HCT116 (cell line): ENCODE results near the gene CIT. TPM values are rescaled to one million over a fixed set of nuclear protein-coding genes. Genes with fewer than 3 reads are reported as not detected.

Source experiments
- ATAC-seq: fragments of 200-7000 bp; cut with Tn5 transposase; 2 replicates; pipeline ENCODE4 v1.9.1; 2020; ENCODE audit warnings: mild to moderate bottlenecking, moderate library complexity
- BruUV-seq: library from RNA; stranded (reverse); fragments of 400-500 nt; replicated peaks from 2 replicates; lab custom pipeline; 2021; lab: Mats Ljungman, UMichigan
- CTCF ChIA-PET: fragments of 300-600 bp; sonication (Branson Sonifier 250); formaldehyde crosslinking; loops from one replicate; lab custom pipeline; 2021; ENCODE audit warnings: antibody characterized with exemption; lab: Charles Lee
- POLR2A ChIA-PET: fragments of 300-600, 350-600 bp; sonication (Branson Sonifier 250); formaldehyde crosslinking; loops from one replicate; lab custom pipeline; 2021; ENCODE audit warnings: antibody characterized with exemption; lab: Charles Lee
- RAD21 ChIA-PET, 2 experiments: fragments of 300-600 bp; sonication (Branson Sonifier 250); formaldehyde crosslinking; loops; one replicate each; lab custom pipeline; 2023; ENCODE audit warnings: low total read pairs in 2 of 2; ENCODE audit not compliant: uncharacterized antibody in 2 of 2, unreplicated experiment in 2 of 2, low non-redundant PET in 1 of 2; lab: Charles Lee
- DNase-seq: peaks from one replicate; pipeline ENCODE4 v3.0.0-alpha.2; 2010; ENCODE audit warnings: low read depth, low spot score
- H2AFZ ChIP-seq: fragments of 200-600 bp; shearing (Covaris generic), sonication (generic); 2 replicates; pipeline ENCODE4 v1.6.1; 2017; ENCODE audit warnings: low read depth, mixed run types, mixed read lengths, antibody characterized with exemption, low read length; ENCODE audit not compliant: poor library complexity, severe bottlenecking
- H3K27ac ChIP-seq: 2 replicates; pipeline ENCODE4 v1.5.1; 2012; ENCODE audit warnings: low read depth, low read length
- H3K27me3 ChIP-seq: fragments of 200-600 bp; sonication (generic); 2 replicates; pipeline ENCODE4 v1.6.1; 2016; ENCODE audit warnings: mixed run types, low read length, mixed read lengths; ENCODE audit not compliant: insufficient read depth
- H3K36me3 ChIP-seq, 2 experiments: fragments of 200-500 bp in 1 of 2; fragments of 200-600 bp in 1 of 2; sonication (Bioruptor generic) in 1 of 2; sonication (generic) in 1 of 2; 2 replicates each; pipeline versions ENCODE4 v1.5.1 to v1.6.1; 2014 to 2016; ENCODE audit warnings: low read length in 2 of 2, inconsistent platforms in 1 of 2, mixed read lengths in 1 of 2, mixed run types in 1 of 2; ENCODE audit not compliant: insufficient read depth in 2 of 2, control insufficient read depth in 1 of 2
- H3K4me1 ChIP-seq, 2 experiments: fragments of 200-600 bp in 1 of 2; sonication (generic) in 1 of 2; 2 replicates each; pipeline versions ENCODE4 v1.5.1 to v1.6.1; 2012 to 2017; ENCODE audit warnings: low read length in 2 of 2, inconsistent platforms in 1 of 2, mild to moderate bottlenecking in 1 of 2, mixed read lengths in 1 of 2, mixed run types in 1 of 2, moderate library complexity in 1 of 2; ENCODE audit not compliant: insufficient read depth in 2 of 2, control insufficient read depth in 1 of 2
- H3K4me2 ChIP-seq: fragments of 200-600 bp; sonication (generic); 2 replicates; pipeline ENCODE4 v1.6.1; 2017; ENCODE audit warnings: mixed run types, low read length, mixed read lengths
- H3K4me3 ChIP-seq, 2 experiments: fragments of 200-600 bp in 1 of 2; sonication (generic) in 1 of 2; replicated peaks in 1 of 2; 2 replicates each; pipeline ENCODE4 v1.5.1; 2011 to 2016; ENCODE audit warnings: low read length in 2 of 2, control low read depth in 1 of 2, low read depth in 1 of 2, mild to moderate bottlenecking in 1 of 2, mixed read lengths in 1 of 2, mixed run types in 1 of 2
- H3K79me2 ChIP-seq: fragments of 200-600 bp; sonication (generic); 2 replicates; pipeline ENCODE4 v1.6.1; 2017; ENCODE audit warnings: mild to moderate bottlenecking, mixed run types, low read length, moderate library complexity, mixed read lengths; ENCODE audit not compliant: insufficient read depth
- H3K9ac ChIP-seq: fragments of 200-600 bp; sonication (generic); 2 replicates; pipeline ENCODE4 v1.6.1; 2016; ENCODE audit warnings: low read length, mixed read lengths
- H3K9me2 ChIP-seq: fragments of 200-600 bp; sonication (generic), shearing (Covaris generic); 2 replicates; pipeline ENCODE4 v1.6.1; 2017; ENCODE audit warnings: mixed run types, mild to moderate bottlenecking, moderate library complexity; ENCODE audit not compliant: insufficient read depth
- H3K9me3 ChIP-seq, 2 experiments: fragments of 200-500 bp in 1 of 2; fragments of 200-600 bp in 1 of 2; sonication (Bioruptor generic) in 1 of 2; sonication (generic) in 1 of 2; 2 replicates each; pipeline ENCODE4 v1.6.1; 2014 to 2017; ENCODE audit warnings: low read length in 2 of 2, mixed read lengths in 2 of 2, inconsistent platforms in 1 of 2, low read depth in 1 of 2, mild to moderate bottlenecking in 1 of 2, mixed run types in 1 of 2, moderate library complexity in 1 of 2; ENCODE audit not compliant: control insufficient read depth in 1 of 2, insufficient read depth in 1 of 2
- H4K20me1 ChIP-seq: fragments of 200-600 bp; sonication (generic), shearing (Covaris generic); 2 replicates; pipeline ENCODE4 v1.6.1; 2017; ENCODE audit warnings: mixed run types, mild to moderate bottlenecking, moderate library complexity; ENCODE audit not compliant: insufficient read depth
- CBX3 ChIP-seq: IDR thresholded peaks from 2 replicates; pipeline ENCODE4 v1.6.1; 2012; ENCODE audit warnings: low read depth
- CEBPB ChIP-seq: IDR thresholded peaks from 2 replicates; pipeline ENCODE4 v1.6.1; 2012; ENCODE audit warnings: low read depth
- CTCF ChIP-seq, 3 experiments: fragments of 200-600 bp in 1 of 3; sonication (generic) in 1 of 3; IDR thresholded peaks in 2 of 3; conservative IDR thresholded peaks in 1 of 3; 2 replicates each; pipeline ENCODE4 v1.5.1; 2012 to 2017; ENCODE audit warnings: low read depth in 2 of 3, low read length in 2 of 3, antibody characterized with exemption in 1 of 3, borderline replicate concordance in 1 of 3, control low read depth in 1 of 3, mild to moderate bottlenecking in 1 of 3, mixed read lengths in 1 of 3, mixed run types in 1 of 3, moderate library complexity in 1 of 3; ENCODE audit not compliant: insufficient read depth in 1 of 3
- EZH2phosphoT487 ChIP-seq: fragments of 200-600 bp; IDR thresholded peaks from 2 replicates; pipeline ENCODE4 v1.6.1; 2018; ENCODE audit warnings: antibody characterized with exemption, borderline replicate concordance
- JUND ChIP-seq: IDR thresholded peaks from 2 replicates; pipeline ENCODE4 v1.6.1; 2012
- MAX ChIP-seq: IDR thresholded peaks from 2 replicates; pipeline ENCODE4 v1.6.1; 2012
- POLR2A ChIP-seq: IDR thresholded peaks from 2 replicates; pipeline ENCODE4 v1.7.0; 2011; ENCODE audit warnings: borderline replicate concordance; ENCODE audit not compliant: insufficient read depth, insufficient read length; ENCODE audit errors: extremely low read depth
- POLR2AphosphoS5 ChIP-seq: IDR thresholded peaks from 2 replicates; pipeline ENCODE4 v1.6.1; 2011; ENCODE audit warnings: mild to moderate bottlenecking, low read depth, low read length, moderate library complexity
- RAD21 ChIP-seq: IDR thresholded peaks from 2 replicates; pipeline ENCODE4 v1.6.1; 2012; ENCODE audit warnings: low read depth, mild to moderate bottlenecking
- SIN3A ChIP-seq: IDR thresholded peaks from 2 replicates; pipeline ENCODE4 v1.6.1; 2012; ENCODE audit warnings: low read depth
- intact Hi-C: fragments of 100-400 bp; cut with micrococcal nuclease; formaldehyde crosslinking; loops from 2 replicates; pipeline ENCODE4 v1.10.0; 2022
- total RNA-seq: library from RNA; stranded (reverse); gene quantifications from one replicate; pipeline ENCODE4 v1.2.1, GENCODE V29; 2021; ENCODE audit not compliant: unreplicated experiment
- TF ChIP-seq, protein P1 (sequence below): IDR thresholded peaks from 2 replicates; pipeline ENCODE4 v1.6.1; 2012; ENCODE audit warnings: low read depth

CIT gene
- total RNA-seq, 1 experiment from 2014 or later: 54.2 TPM

GRCh38 chr12:119902084-119902509 is 25.0 kb upstream of the CIT start:
- H3K36me3 ChIP-seq: no peaks in the 10 kb centered on the region
- BruUV-seq: no TSS peak
- TF ChIP-seq CBX3: peak; percentile 72; the same call in 1 of the 2 replicates
- peak; percentile 71 to 89 (median 82) for TF ChIP-seq CTCF (IDR thresholded peaks at IDR 0.05 in 2 of 3, conservative IDR thresholded peaks at IDR 0.05 in 1 of 3; ENCODE audit: borderline replicate concordance in 1 of 3, insufficient read depth in 1 of 3, low read depth in 2 of 3, low read length in 2 of 3)
- TF ChIP-seq RAD21: peak; percentile 91
- TF ChIP-seq POLR2AphosphoS5: no peak
- 0 out of 2 replicates have a peak, but pooled peaks have one; percentile 29 for TF ChIP-seq SIN3A
- no peak for TF ChIP-seq EZH2phosphoT487
- TF ChIP-seq, all 23 proteins: peak for 4
- Histone ChIP-seq H3K4me2 (peak overlapping the region; percentile 15), H3K4me1 (peaks cover 0 to 4% of the 10 kb centered on the region in 2 experiments; a peak in 1 of 4 replicates), H3K79me2 (no peaks in the 10 kb centered on the region), H3K27me3 (no peaks in the 10 kb centered on the region), H3K9me3 (no peaks in the 10 kb centered on the region), H3K9ac (no peak overlapping the region), H3K27ac (no peak overlapping the region), H3K9me2 (no peaks in the 10 kb centered on the region), H3K4me3 (no peak overlapping the region), H4K20me1 (no peaks in the 10 kb centered on the region), H2AFZ (peak overlapping the region; percentile 33)
- intact Hi-C loops: loop anchor here (1.0 kb wide), 1 partner anchor 207 kb away; no protein-coding TSS in a partner anchor
- CTCF ChIA-PET: interaction anchor here (0.7 to 1.4 kb wide), 3 partner anchors 9 to 207 kb away, joined by 3 to 4 read pairs (median 4); no protein-coding TSS in a partner anchor
- ATAC-seq: peak; percentile 99
- DNase-seq: peak; percentile 69
- POLR2A ChIA-PET: no interaction called here
- RAD21 ChIA-PET: no interaction called here

DNA sequence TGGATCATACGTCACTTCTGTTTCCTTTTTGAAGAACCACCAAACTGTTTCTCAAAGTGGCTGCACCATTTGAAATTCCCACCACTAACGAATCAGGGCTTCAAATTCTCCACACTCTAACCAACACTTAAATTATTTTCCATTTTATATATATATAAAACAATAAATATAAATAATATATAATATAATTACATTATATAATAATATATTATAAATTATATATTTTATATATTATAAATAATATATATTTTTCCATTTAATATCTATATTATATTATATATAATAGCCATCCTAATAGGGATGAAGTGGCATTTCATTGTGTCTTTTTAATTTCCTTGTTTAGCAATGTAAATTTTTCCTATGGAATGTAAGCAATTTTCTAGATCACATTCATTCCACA is 24.6 kb upstream of the CIT start:
- ChIA-PET RAD21 (no interaction called here), CTCF (interaction anchor here (1.4 kb wide), 1 partner anchor 207 kb away, joined by 4 read pairs; no protein-coding TSS in a partner anchor), POLR2A (no interaction called here)
- Histone ChIP-seq H3K9ac (no peak overlapping the region), H3K4me1 (peaks cover 0 to 4% of the 10 kb centered on the region in 2 experiments; a peak in 1 of 4 replicates), H3K79me2 (no peaks in the 10 kb centered on the region), H3K9me3 (no peaks in the 10 kb centered on the region), H3K27me3 (no peaks in the 10 kb centered on the region), H3K4me3 (no peak overlapping the region), H4K20me1 (no peaks in the 10 kb centered on the region), H3K27ac (no peak overlapping the region), H3K4me2 (peak overlapping the region; percentile 15), H3K36me3 (no peaks in the 10 kb centered on the region), H2AFZ (peak overlapping the region; percentile 33), H3K9me2 (no peaks in the 10 kb centered on the region)
- DNase-seq: no peak
- ATAC-seq: no peak; the same call in 1 of the 2 replicates
- intact Hi-C loops: loop anchor here (1.0 kb wide), 1 partner anchor 206 kb away; no protein-coding TSS in a partner anchor
- no TSS peak for BruUV-seq
- no peak for TF ChIP-seq POLR2A
- TF ChIP-seq CEBPB: no peak
- no peak for TF ChIP-seq MAX
- TF ChIP-seq, protein P1, sequence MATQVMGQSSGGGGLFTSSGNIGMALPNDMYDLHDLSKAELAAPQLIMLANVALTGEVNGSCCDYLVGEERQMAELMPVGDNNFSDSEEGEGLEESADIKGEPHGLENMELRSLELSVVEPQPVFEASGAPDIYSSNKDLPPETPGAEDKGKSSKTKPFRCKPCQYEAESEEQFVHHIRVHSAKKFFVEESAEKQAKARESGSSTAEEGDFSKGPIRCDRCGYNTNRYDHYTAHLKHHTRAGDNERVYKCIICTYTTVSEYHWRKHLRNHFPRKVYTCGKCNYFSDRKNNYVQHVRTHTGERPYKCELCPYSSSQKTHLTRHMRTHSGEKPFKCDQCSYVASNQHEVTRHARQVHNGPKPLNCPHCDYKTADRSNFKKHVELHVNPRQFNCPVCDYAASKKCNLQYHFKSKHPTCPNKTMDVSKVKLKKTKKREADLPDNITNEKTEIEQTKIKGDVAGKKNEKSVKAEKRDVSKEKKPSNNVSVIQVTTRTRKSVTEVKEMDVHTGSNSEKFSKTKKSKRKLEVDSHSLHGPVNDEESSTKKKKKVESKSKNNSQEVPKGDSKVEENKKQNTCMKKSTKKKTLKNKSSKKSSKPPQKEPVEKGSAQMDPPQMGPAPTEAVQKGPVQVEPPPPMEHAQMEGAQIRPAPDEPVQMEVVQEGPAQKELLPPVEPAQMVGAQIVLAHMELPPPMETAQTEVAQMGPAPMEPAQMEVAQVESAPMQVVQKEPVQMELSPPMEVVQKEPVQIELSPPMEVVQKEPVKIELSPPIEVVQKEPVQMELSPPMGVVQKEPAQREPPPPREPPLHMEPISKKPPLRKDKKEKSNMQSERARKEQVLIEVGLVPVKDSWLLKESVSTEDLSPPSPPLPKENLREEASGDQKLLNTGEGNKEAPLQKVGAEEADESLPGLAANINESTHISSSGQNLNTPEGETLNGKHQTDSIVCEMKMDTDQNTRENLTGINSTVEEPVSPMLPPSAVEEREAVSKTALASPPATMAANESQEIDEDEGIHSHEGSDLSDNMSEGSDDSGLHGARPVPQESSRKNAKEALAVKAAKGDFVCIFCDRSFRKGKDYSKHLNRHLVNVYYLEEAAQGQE: no peak
- TF ChIP-seq CBX3: no peak
- TF ChIP-seq POLR2AphosphoS5: no peak
- no peak for TF ChIP-seq JUND
- TF ChIP-seq SIN3A: no peak
